OCI-LY3 (cell line): Measurements from ENCODE around the gene RSBN1.
A peak's percentile ranks its signal among the peaks of the same experiment; 100 is the strongest.

ENCODE experiments used
- H2AFZ ChIP-seq: fragments of 200-600, 300-600 bp; shearing (Covaris generic); 2 replicates; pipeline ENCODE4 v1.6.0; 2014; ENCODE audit warnings: antibody characterized with exemption, low read depth, low read length
- H3K27ac ChIP-seq: fragments of 200-600, 300-600 bp; sonication (generic); 2 replicates; pipeline ENCODE4 v1.5.1; 2014; ENCODE audit warnings: mild to moderate bottlenecking, low read length, moderate library complexity, mixed read lengths
- H3K27me3 ChIP-seq: fragments of 200-600, 300-600 bp; sonication (generic); 2 replicates; pipeline ENCODE4 v1.6.1; 2014; ENCODE audit warnings: low read depth, low read length, mixed read lengths
- H3K36me3 ChIP-seq: fragments of 200-600, 300-600 bp; sonication (generic); replicated peaks from 2 replicates; pipeline ENCODE3; 2014; ENCODE audit warnings: low read depth, low read length, mixed read lengths
- H3K4me1 ChIP-seq: fragments of 300-600, 200-600 bp; sonication (generic); 2 replicates; pipeline ENCODE4 v1.6.1; 2014; ENCODE audit warnings: low read length, mixed read lengths
- H3K4me2 ChIP-seq: fragments of 200-600, 300-600 bp; sonication (generic); 2 replicates; pipeline ENCODE4 v1.6.1; 2014; ENCODE audit warnings: low read length, mixed read lengths
- H3K4me3 ChIP-seq: fragments of 300-600, 200-600 bp; sonication (generic); 2 replicates; pipeline ENCODE4 v1.5.1; 2014; ENCODE audit warnings: antibody characterized with exemption, mild to moderate bottlenecking, low read length, moderate library complexity
- H3K79me2 ChIP-seq: fragments of 300-600, 200-600 bp; shearing (Covaris generic); 2 replicates; pipeline ENCODE4 v1.6.1; 2014; ENCODE audit warnings: mild to moderate bottlenecking, low read length, mixed read lengths
- H3K9ac ChIP-seq: fragments of 300-600, 200-600 bp; shearing (Covaris generic); 2 replicates; pipeline ENCODE4 v1.6.0; 2014; ENCODE audit warnings: mild to moderate bottlenecking, low read length, moderate library complexity
- H3K9me3 ChIP-seq: fragments of 200-600, 300-600 bp; shearing (Covaris generic); 2 replicates; pipeline ENCODE4 v1.6.1; 2014; ENCODE audit warnings: low read length, mixed read lengths; ENCODE audit not compliant: insufficient read depth
- H4K20me1 ChIP-seq: fragments of 200-600, 300-600 bp; sonication (generic); 2 replicates; pipeline ENCODE4 v1.6.1; 2016; ENCODE audit warnings: low read length, mixed read lengths; ENCODE audit not compliant: insufficient read depth
- EZH2phosphoT487 ChIP-seq: fragments of 200-600 bp; shearing (Covaris generic); IDR thresholded peaks from 2 replicates; pipeline ENCODE4 v1.6.1; 2018; ENCODE audit warnings: antibody characterized with exemption, mixed run types, low read depth
- TF ChIP-seq, protein P1 (sequence below): fragments of 200-600, 300-600 bp; sonication (generic); IDR thresholded peaks from 2 replicates; pipeline ENCODE4 v1.5.1; 2014; ENCODE audit warnings: antibody characterized with exemption, low read length, low read depth

RSBN1 gene

DNA sequence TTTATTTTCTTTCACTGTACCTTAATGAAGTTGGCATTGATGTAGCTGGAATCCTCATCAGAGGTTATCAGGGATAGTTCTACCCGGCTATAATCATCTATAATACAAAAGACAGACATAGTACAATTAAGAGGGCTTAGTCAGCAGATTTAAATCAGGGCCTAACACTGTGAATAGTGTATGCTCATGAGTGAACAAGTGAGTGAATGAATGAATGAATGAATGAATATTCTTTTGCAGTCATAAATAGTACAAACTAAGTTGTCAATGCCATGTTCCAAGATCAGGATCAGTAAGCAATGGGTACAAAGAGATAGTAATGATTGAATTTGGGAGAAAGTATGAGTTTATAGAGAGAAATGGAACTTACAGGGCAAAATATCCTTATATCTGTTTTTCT is 46.7 kb upstream of the RSBN1 start:
- Histone ChIP-seq H3K9me3 (no peaks in the 10 kb centered on the region), H3K4me1 (peaks cover 69% of the 10 kb centered on the region), H3K4me3 (peak overlapping the region; percentile 58), H2AFZ (no peak overlapping the region), H3K79me2 (no peaks in the 10 kb centered on the region), H3K9ac (peak overlapping the region; percentile 76), H3K27me3 (no peaks in the 10 kb centered on the region), H4K20me1 (no peaks in the 10 kb centered on the region), H3K27ac (peak overlapping the region; percentile 99), H3K36me3 (peaks cover 7% of the 10 kb centered on the region), H3K4me2 (peak overlapping the region; percentile 78)
- TF ChIP-seq EZH2phosphoT487 = no peak
- TF ChIP-seq, protein P1, sequence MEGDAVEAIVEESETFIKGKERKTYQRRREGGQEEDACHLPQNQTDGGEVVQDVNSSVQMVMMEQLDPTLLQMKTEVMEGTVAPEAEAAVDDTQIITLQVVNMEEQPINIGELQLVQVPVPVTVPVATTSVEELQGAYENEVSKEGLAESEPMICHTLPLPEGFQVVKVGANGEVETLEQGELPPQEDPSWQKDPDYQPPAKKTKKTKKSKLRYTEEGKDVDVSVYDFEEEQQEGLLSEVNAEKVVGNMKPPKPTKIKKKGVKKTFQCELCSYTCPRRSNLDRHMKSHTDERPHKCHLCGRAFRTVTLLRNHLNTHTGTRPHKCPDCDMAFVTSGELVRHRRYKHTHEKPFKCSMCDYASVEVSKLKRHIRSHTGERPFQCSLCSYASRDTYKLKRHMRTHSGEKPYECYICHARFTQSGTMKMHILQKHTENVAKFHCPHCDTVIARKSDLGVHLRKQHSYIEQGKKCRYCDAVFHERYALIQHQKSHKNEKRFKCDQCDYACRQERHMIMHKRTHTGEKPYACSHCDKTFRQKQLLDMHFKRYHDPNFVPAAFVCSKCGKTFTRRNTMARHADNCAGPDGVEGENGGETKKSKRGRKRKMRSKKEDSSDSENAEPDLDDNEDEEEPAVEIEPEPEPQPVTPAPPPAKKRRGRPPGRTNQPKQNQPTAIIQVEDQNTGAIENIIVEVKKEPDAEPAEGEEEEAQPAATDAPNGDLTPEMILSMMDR = no peak

DNA sequence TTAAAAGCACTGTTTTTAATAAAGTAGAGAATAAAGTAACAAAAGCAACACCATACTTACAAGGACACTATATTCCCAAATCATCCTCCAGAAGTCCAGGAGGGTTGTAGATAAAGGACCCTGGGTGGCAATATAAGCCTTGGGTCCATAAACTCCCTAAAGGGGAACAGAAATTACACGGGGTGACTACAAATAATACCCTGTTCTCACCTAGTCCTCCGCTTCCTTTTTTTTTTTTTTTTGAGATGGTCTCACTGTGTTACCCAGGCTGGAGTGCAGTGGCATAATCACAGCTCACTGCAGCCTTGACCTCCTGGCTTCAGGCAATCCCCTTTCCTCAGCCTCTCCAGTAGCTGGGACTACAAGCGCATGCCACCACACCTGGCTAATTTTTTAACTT is 46.1 kb upstream of the RSBN1 start:
- H3K9me3 ChIP-seq = no peaks in the 10 kb centered on the region
- H4K20me1 ChIP-seq = no peaks in the 10 kb centered on the region
- peaks cover 70% of the 10 kb centered on the region for H3K4me1 ChIP-seq
- TF ChIP-seq EZH2phosphoT487 = no peak
- TF ChIP-seq, protein P1 = no peak
- peak overlapping the region; percentile 99 for H3K27ac ChIP-seq
- peak overlapping the region; percentile 76 for H3K9ac ChIP-seq
- H2AFZ ChIP-seq = no peak overlapping the region
- H3K27me3 ChIP-seq = no peaks in the 10 kb centered on the region
- peaks cover 7% of the 10 kb centered on the region for H3K36me3 ChIP-seq
- peak overlapping the region; percentile 58 for H3K4me3 ChIP-seq
- H3K4me2 ChIP-seq = peak overlapping the region; percentile 78
- H3K79me2 ChIP-seq = no peaks in the 10 kb centered on the region

DNA sequence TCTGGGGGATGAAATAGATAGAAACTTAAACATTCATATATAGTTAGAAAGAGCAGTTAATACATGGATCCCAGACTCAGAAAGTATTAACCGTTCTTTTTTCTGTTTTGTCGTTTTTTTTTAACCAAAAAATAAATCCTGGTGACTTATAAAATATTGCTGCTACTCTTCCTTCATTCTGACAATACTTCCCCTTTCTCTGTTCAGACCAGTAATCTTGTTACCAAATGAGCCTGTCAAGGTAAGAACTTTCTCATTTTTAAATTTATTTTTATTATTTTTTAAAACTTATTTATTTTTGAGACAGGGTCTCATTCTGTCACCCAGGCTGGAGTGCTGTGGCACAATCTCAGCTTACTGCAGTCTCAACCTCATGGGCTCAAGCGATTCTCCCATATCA is 45.5 kb upstream of the RSBN1 start:
- Histone ChIP-seq H3K79me2 (no peaks in the 10 kb centered on the region), H2AFZ (0 out of 2 replicates have a peak overlapping the region, but pooled peaks have one; percentile 21), H4K20me1 (no peaks in the 10 kb centered on the region), H3K27me3 (no peaks in the 10 kb centered on the region), H3K27ac (peak overlapping the region; percentile 99), H3K9me3 (no peaks in the 10 kb centered on the region), H3K4me2 (peak overlapping the region; percentile 78), H3K36me3 (peaks cover 7% of the 10 kb centered on the region), H3K4me3 (peak overlapping the region; percentile 58), H3K4me1 (peaks cover 70% of the 10 kb centered on the region), H3K9ac (peak overlapping the region; percentile 61)
- TF ChIP-seq, protein P1 = no peak
- TF ChIP-seq EZH2phosphoT487 = no peak

DNA sequence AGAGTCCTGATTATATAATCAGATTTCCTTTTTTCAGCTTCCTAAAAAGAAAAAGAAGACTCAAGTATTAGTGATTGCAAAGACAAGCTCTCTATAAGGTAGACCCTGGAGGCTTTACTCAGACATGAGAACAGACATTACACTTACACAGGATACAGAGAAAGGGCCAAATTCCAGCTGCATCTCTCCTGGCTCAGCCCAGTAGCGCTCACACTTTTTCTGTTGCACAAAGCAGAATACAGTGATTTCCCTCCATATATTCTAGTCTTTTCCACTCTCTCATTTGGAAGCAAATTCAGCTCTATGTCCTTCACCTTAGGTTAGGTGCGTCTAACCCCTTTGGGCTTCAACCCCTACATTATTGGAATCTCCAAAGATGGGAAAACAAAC is 44.1 kb upstream of the RSBN1 start:
- H3K36me3 ChIP-seq = peaks cover 7% of the 10 kb centered on the region
- no peak overlapping the region for H2AFZ ChIP-seq
- no peak overlapping the region for H3K27ac ChIP-seq

More for the DNA sequence above, 44.1 kb upstream of the RSBN1 start:
- no peak overlapping the region for H3K4me3 ChIP-seq
- H3K4me1 ChIP-seq = peaks cover 57% of the 10 kb centered on the region
- no peaks in the 10 kb centered on the region for H3K79me2 ChIP-seq
- H3K27me3 ChIP-seq = no peaks in the 10 kb centered on the region
- no peak overlapping the region for H3K4me2 ChIP-seq
- no peak for TF ChIP-seq EZH2phosphoT487
- TF ChIP-seq, protein P1 = no peak
- no peaks in the 10 kb centered on the region for H3K9me3 ChIP-seq
- H4K20me1 ChIP-seq = no peaks in the 10 kb centered on the region
- H3K9ac ChIP-seq = no peak overlapping the region
